ENCODE measurements around the gene KATNIP.
A peak's percentile ranks its signal among the peaks of the same experiment; 100 is the strongest.

KATNIP gene

GRCh38 chr16:27549746-27550581 lies at the start of gene KATNIP, which contains the start of gene GTF3C1:
TSS of gene KATNIP (plus strand) at chr16:27550144. CDS start at chr16:27550171, 27 bp downstream.
TSS of gene GTF3C1 (minus strand) at chr16:27549913. CDS start at chr16:27549890, 23 bp downstream.
- DNase-seq = peak; percentile 99

GRCh38 chr16:27500801-27501200 lies 49.1 kb upstream of the KATNIP start:
- no peak for DNase-seq

GRCh38 chr16:27503662-27504061 lies 46.3 kb upstream of the KATNIP start:
- no peak for DNase-seq

- DNase-seq = no peak
Observed at GRCh38 chr16:27505297-27506236, 44.4 kb upstream of the KATNIP start.

GRCh38 chr16:27506771-27507170 lies 43.2 kb upstream of the KATNIP start:
- DNase-seq = no peak

- no peak for DNase-seq
Observed at GRCh38 chr16:27508476-27508875, 41.5 kb upstream of the KATNIP start.

- DNase-seq = no peak
Observed at GRCh38 chr16:27511657-27512448, 38.1 kb upstream of the KATNIP start.

- no peak for DNase-seq
Observed at GRCh38 chr16:27514806-27515205, 35.1 kb upstream of the KATNIP start.

GRCh38 chr16:27515874-27516353 lies 34.0 kb upstream of the KATNIP start:
- DNase-seq = peak; percentile 9

- no peak for DNase-seq
Observed at GRCh38 chr16:27516365-27516764, 33.6 kb upstream of the KATNIP start.

GRCh38 chr16:27517664-27518063 lies 32.3 kb upstream of the KATNIP start:
- no peak for DNase-seq

- no peak for DNase-seq
Observed at GRCh38 chr16:27518226-27518625, 31.7 kb upstream of the KATNIP start.

- no peak for DNase-seq
Observed at GRCh38 chr16:27520982-27521673, 28.8 kb upstream of the KATNIP start.

- DNase-seq = no peak
Observed at GRCh38 chr16:27522173-27522707, 27.7 kb upstream of the KATNIP start.

- no peak for DNase-seq
Observed at GRCh38 chr16:27526180-27526579, 23.8 kb upstream of the KATNIP start.

GRCh38 chr16:27528294-27528693 lies 21.6 kb upstream of the KATNIP start:
- DNase-seq = no peak

- DNase-seq = no peak
Observed at GRCh38 chr16:27529962-27530361, 20.0 kb upstream of the KATNIP start.

GRCh38 chr16:27531186-27531585 lies 18.8 kb upstream of the KATNIP start:
- DNase-seq = no peak

- DNase-seq = no peak
Observed at GRCh38 chr16:27531826-27532800, 17.8 kb upstream of the KATNIP start.

GRCh38 chr16:27534256-27534655 lies 15.7 kb upstream of the KATNIP start:
- no peak for DNase-seq

Measured in CD4-positive, alpha-beta T cell treated with Interferon gamma for 1 hour (primary cell).